H7 (cell line): ENCODE measurements around the gene CCDC57. TPM values are rescaled to one million over a fixed set of nuclear protein-coding genes. Genes with fewer than 3 reads are reported as not detected.
"Not testable (repeated sequence)": the region's sequence is repeated elsewhere in the genome, so short reads cannot be mapped to it uniquely, and the experiment has no call there.

Experiments used
- DNase-seq: peaks from one replicate; pipeline ENCODE4 v3.0.0; 2012
- H3K27me3 ChIP-seq: 2 replicates; pipeline ENCODE4 v1.6.0; 2011; ENCODE audit warnings: mild to moderate bottlenecking, low read length; ENCODE audit not compliant: control insufficient read depth, insufficient read depth
- H3K36me3 ChIP-seq: replicated peaks from 2 replicates; pipeline ENCODE4 v1.5.1; 2011; ENCODE audit warnings: low read length; ENCODE audit not compliant: control insufficient read depth, insufficient read depth
- H3K4me3 ChIP-seq: 2 replicates; pipeline ENCODE4 v1.5.1; 2011; ENCODE audit warnings: low read depth, mild to moderate bottlenecking, control low read depth, low read length, moderate library complexity; ENCODE audit not compliant: insufficient read depth
- total RNA-seq: library from RNA; depleted of rRNA; stranded (reverse); fragments of >200 nt; shearing (Covaris generic); gene quantifications from 2 replicates; pipeline ENCODE4 v1.2.3, GENCODE V29; 2014

The CCDC57 gene
- total RNA-seq, 1 experiment from 2014 or later: 3.7 TPM

DNA sequence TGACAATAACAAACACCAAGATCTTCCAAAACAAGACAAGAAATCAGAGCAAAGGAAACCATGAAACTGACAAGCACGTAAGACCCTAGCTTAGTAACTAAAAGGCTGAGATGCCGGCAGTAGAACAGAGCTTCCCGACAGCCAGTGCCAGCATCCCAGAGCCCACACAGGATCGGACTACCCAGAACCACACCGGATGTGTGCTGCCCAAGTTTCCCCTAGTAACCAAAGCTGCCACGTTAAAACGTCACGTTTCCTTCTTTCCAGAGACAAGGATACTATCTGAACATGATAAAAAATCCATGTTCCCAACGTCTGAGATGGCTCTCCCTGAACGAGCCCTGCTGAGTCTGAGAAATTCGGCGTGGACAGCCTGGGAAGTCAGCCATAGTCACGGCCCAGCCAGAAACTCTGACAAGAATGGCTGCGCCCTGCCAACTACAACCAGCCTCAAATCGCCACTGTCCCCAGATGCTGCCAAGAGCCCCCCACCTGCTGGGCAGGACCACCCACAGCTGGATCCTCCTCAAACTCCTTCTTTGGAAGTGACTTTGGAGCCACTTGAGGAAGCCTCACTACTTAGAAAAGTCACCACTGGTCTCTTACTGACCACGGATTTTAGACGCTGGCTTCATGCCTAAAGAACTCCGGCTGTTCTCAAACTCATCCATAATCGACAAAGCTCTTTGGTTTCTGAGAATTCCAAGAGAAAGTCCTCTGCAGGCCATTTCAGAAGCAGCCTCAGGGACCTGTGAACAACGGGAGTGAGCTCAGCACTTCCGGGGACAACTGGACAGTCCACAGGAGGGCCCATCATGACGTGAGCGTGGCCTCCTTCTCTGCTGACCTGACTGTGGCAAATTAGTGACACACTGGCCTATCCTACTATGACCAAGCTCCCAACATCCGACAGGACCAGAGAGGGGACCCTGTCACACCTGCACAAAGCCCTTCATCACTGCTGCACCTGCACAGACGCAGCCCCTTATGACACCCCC lies 16.7 kb downstream of the CCDC57 start:
- H3K27me3 ChIP-seq: no peaks in the 10 kb centered on the region
- H3K36me3 ChIP-seq: peaks cover 4% of the 10 kb centered on the region
- no peak overlapping the region for H3K4me3 ChIP-seq
- no peak for DNase-seq

DNA sequence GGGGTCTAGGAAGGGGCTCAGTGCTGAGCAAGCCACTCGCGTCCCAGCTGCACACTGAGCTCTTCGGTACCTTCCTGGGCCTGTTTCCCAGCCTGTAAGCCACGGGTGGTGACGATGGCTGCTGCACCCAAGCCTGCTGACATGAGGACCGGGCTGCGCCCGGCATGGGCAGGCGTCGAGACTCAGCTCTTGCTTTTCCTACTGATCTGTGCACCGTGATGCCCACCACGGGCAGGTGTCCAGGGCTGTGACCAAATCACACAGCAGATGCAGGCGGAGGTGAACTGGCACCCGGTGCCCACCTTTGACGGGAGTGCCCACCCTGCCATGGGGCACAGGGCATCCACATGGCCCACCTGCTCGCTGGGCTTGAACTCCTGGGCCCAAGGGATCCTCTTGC lies 17.9 kb downstream of the CCDC57 start:
- no peaks in the 10 kb centered on the region for H3K27me3 ChIP-seq
- no peak for DNase-seq
- no peak overlapping the region for H3K4me3 ChIP-seq
- peaks cover 4% of the 10 kb centered on the region for H3K36me3 ChIP-seq

DNA sequence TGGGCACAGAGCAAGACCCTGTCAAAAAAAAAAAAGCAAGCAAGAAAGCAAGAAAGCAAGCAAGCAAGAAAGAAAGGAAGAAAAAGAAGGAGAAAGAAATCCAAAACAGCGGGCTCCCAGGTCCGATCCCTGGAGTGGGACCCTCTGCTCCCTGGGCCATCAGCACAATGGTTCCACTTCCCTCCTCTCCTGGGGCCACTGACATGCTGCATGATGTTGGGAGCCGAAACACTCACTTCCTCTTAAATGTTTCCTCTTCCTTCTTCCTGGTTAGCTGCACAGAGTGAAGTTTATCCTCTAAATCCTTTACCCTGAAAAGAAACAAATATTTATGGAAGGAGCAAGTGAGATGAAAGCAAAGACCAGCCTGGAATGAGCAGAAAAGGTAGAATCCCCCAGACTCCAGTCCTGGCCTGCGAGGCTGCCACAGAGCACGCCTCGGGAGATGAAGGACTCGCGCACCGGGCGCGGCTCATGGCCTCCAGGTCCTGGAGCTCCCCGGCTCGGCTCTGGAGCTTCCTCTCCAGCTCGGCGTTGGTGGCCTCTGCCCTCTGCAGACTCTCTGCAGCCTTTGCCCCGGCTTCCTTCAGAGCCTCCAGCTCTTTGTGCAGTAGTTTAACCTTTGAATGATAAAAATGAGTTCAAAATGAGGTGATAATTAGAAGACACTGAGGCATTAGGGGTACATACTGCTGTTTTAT lies 19.0 kb downstream of the CCDC57 start:
- H3K36me3 ChIP-seq: peaks cover 4% of the 10 kb centered on the region
- no peak for DNase-seq
- no peak overlapping the region for H3K4me3 ChIP-seq
- H3K27me3 ChIP-seq: no peaks in the 10 kb centered on the region

DNA sequence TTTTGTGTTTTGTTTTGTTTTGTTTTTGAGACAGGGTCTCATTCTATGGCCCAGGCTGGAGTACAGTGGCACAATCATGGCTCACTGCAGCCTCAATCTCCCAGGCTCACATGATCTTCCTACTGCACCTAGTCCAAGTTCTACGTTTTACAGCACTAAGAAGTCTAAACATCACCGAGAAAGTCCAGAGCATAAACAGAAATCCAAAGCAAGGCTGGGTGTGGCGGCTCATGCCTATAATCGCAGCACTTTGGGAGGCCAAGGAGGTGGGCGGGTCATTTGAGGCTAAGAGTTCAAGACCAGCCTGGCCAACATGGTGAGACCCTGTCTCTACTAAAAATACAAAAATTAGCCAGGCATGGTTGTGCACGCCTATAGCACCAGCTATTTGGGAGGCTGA lies 19.6 kb downstream of the CCDC57 start:
- not testable (repeated sequence) for H3K36me3 ChIP-seq, H3K4me3 ChIP-seq, DNase-seq, H3K27me3 ChIP-seq

DNA sequence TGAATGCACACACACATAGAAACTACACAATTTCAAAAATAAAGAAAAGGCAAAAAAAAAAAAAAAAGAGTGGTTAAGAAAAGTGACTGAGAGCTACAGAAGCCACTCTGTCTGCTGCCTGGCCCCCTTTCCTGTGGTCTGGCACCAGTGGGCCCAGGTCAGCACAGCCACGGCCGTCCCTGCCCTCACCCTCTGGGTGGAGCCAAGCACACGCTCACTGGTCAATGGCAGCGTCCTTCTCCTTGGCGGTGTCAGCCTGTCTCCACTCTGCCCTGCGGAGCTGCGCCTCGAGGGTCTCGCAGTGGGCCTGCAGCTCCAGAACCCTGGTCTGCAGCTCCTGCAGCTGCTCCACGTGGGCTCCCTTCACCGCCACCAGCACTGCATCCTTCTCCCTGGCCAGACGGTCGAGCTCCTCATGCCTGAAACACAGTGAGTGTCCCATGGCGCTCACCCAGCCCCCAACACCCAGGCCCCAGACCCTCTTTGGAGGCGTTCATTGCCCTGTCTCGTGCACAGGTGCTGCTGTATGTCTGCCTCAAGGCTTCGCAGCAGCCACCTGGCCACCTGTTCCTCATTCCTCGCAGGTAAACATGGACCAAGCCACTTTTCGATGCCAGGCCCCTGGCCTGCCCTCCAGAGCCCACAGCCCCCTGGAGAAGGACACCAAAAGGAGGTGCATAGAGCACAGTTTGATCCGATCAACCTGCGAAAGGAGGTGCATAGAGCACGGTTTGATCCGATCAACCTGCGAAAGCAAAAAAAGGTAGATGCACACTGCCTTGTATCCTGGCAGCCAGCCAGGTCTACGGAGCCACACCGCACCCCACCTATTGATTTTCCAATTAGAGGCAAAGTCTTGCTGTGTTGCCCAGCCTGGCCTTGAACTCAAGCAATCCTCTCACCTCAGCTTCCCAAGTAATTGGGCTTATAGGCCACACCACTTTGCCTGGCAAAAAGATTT lies 24.4 kb downstream of the CCDC57 start:
- Histone ChIP-seq H3K36me3 (no peaks in the 10 kb centered on the region; the same call in 1 of the 2 replicates), H3K27me3 (no peaks in the 10 kb centered on the region), H3K4me3 (no peak overlapping the region)
- no peak for DNase-seq

DNA sequence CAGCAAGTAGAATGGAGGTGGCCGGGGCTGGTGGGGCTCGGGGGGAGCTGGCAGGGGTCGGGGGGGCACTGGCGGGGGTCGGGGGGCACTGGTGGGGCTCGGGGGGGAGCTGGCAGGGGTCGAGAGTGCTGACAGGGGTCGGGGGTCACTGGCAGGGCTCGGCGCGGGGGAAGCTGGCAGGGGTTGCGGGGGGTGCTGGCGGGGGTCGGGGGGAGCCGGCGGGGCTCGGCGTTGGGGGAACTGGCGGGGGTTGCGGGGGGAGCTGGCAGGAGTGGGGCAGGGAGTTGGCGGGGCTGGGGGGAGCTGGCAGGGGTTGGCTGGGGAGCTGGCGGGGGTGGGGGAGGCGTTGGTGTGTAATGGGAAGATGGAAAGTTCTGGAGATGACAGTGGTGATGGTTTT lies 25.1 kb downstream of the CCDC57 start:
- no peak overlapping the region for H3K4me3 ChIP-seq
- no peaks in the 10 kb centered on the region; the same call in 1 of the 2 replicates for H3K36me3 ChIP-seq
- DNase-seq: peak; percentile 62
- H3K27me3 ChIP-seq: no peaks in the 10 kb centered on the region

DNA sequence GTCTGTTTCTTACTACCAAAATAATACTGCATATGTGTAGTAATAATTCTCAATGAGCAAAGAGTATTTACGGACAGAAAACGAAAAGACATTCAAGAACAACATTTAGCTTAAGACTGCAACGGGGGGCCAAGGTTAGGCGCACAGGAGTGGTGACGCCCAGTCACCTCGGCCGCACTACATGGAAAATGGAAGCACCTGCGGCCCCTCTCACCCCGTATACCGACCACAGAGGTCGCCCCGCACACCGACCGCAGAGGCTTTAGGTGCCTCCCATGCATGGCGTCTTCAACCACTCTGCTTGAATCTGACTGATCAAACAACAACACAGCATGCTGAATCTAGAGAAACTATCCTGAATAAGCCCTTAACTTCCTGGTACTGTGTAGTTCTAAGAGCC lies 26.4 kb downstream of the CCDC57 start:
- no peak for DNase-seq
- Histone ChIP-seq H3K27me3 (no peaks in the 10 kb centered on the region), H3K4me3 (no peak overlapping the region), H3K36me3 (no peaks in the 10 kb centered on the region; the same call in 1 of the 2 replicates)

DNA sequence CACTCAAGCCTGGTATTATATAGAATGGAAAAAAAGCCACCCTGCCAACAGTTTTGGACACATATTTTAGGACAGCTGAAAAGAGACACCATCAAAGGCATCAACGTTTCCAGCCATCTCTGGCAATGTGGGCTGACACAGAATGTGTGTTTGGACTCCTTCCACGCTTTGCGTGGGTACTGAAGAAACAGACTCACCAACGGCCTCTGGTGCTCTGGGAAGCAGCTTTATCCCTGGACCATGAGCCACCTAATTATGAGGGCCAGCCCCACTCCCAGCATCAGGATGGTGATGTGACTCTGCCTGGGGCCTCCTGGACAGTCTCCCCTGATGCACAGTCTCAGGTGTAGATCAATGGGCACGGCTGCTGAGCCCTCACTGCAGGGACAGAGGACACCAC lies 27.9 kb downstream of the CCDC57 start:
- no peak for DNase-seq

DNA sequence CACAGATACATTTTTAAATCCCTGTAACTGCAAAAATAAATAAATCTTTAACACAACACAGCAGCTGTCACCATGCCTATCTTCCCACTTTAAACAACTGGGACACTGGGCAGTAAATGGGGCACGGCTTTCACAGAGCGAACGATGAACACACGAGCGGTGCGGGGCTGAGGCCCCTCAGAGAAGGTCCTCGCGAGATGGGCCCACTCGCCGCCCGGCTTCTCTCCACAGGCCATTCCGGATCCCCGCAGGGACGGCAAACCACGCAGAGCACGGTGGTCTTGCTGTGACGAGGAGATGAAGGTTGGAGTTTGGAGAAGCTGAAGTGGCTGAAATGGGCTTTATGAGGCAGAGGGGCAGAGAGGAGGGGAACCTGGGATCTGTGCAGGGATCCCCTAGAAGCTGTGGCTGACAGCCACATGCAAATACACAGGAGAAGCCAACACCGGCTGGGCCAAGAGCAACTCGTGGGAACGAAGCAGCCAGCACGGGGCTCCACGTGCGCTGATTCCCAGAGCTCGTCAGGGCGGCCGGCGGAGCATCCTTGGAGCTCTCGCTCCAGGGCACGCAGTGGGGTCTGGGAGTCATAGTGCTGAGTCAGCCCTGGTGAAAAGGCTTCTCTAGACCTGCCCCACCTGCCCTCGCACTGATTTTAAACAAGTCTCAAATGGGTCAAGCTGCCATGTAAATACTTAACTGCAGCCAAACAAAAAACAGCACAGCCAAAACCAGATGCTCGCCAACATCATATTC lies 31.7 kb downstream of the CCDC57 start:
- Histone ChIP-seq H3K4me3 (no peak overlapping the region), H3K27me3 (peaks cover 24% of the 10 kb centered on the region), H3K36me3 (no peaks in the 10 kb centered on the region)
- DNase-seq: peak; percentile 66

More for the DNA sequence above, 27.9 kb downstream of the CCDC57 start:
- Histone ChIP-seq H3K4me3 (no peak overlapping the region), H3K27me3 (no peaks in the 10 kb centered on the region), H3K36me3 (no peaks in the 10 kb centered on the region)

DNA sequence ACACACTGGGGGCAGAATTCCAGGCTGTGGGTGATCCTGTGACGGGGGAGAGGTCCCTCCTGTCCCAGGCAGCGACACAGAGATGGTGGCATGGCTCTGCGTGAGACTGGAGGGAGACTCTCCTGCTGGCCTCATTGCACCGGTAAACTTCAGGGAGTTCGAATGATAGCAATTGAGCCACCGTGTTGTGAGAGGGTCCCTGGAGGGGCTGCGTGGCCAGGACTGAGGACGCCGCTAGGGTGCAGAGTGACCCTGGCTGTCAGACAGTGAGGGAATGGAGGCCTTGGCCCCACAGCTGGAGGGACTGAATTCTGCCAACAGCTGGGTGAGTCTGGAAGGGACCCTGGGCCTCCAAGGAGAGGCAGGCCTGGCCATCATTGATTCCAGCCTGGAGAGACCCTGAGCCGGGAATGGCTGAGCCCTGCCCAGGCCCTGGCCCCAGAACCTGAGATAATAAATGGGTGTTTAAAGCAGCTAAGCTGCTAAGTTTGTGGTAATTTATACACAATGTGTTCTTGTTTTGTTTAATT lies 32.6 kb downstream of the CCDC57 start:
- DNase-seq: no peak
- Histone ChIP-seq H3K36me3 (no peaks in the 10 kb centered on the region), H3K27me3 (peaks cover 33% of the 10 kb centered on the region), H3K4me3 (no peak overlapping the region)

DNA sequence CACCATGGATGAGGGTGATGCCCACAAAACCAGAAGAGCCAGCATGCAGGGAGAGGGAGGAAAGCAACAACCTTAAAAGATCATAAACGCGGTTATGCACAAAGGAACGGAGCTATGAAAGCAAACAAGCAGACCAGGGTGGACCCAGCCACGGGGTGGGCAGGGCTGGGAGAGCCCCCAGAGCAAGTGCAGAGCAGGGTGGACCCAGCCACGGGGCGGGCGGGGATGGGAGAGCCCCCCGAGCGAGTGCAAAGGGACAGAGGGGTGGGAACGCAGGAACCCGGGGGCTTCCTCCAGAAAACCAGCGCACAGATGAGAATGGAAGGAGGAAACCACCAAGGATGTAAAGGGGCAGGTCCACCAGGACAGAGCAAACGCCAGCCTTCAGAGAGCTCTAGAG lies 33.2 kb downstream of the CCDC57 start:
- DNase-seq: no peak
- H3K4me3 ChIP-seq: no peak overlapping the region
- peaks cover 36% of the 10 kb centered on the region for H3K27me3 ChIP-seq
- H3K36me3 ChIP-seq: no peaks in the 10 kb centered on the region

DNA sequence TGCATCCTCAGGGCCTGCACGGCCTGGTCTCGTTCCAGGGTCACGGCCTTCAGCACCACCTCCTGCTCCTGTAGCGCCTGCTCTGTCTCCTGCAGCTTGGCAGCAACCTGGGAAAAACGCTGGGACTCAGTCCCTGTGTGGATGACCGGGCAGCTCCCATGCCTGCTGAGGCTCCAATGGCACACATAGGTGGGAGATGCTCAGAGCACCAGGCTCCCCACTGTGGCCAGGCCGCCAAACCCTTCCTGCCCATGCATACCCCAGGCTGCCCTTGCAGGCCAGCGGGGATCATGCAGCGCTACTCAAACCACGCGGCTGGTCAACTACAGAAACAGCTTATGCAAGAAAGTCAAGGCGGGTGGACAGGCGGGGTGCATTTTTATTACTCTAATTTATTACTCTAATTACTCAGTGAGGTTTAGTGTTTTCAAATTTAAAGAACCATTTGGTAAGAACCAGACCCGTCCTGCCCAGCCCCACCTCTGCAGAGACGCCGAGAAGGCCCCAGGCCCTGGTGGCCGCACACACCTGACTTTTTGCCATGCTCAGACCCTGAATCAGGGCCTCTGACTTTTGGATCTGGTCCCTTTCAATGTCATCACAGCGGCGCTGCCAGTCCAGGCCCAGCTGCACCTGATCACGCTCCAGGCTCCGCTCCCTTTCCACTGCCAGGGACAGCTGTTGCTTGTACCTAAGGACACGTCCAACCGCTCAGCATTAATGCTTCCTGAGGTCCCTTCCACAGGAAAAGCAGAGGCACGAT lies 34.0 kb downstream of the CCDC57 start:
- DNase-seq: no peak
- no peak overlapping the region for H3K4me3 ChIP-seq
- H3K36me3 ChIP-seq: no peaks in the 10 kb centered on the region
- peaks cover 40% of the 10 kb centered on the region for H3K27me3 ChIP-seq
